Testis (tissue), 2 donors: ENCODE measurements around the gene SUCLG2.

Experiments
- POLR2A ChIP-seq: fragments of 450-650 bp; IDR thresholded peaks from one replicate; pipeline ENCODE4 v1.6.1; 2017; ENCODE audit warnings: antibody characterized with exemption, mild to moderate bottlenecking, moderate library complexity
- TF ChIP-seq, protein P1 (sequence below), 3 experiments: fragments of 450-650 bp in 2 of 3; fragments of 200-600 bp in 1 of 3; sonication (generic) in 1 of 3; IDR thresholded peaks; one replicate each; pipeline ENCODE4 v1.5.1; 2016 to 2019; ENCODE audit warnings: antibody characterized with exemption in 3 of 3, mild to moderate bottlenecking in 2 of 3, moderate library complexity in 1 of 3

DNA sequence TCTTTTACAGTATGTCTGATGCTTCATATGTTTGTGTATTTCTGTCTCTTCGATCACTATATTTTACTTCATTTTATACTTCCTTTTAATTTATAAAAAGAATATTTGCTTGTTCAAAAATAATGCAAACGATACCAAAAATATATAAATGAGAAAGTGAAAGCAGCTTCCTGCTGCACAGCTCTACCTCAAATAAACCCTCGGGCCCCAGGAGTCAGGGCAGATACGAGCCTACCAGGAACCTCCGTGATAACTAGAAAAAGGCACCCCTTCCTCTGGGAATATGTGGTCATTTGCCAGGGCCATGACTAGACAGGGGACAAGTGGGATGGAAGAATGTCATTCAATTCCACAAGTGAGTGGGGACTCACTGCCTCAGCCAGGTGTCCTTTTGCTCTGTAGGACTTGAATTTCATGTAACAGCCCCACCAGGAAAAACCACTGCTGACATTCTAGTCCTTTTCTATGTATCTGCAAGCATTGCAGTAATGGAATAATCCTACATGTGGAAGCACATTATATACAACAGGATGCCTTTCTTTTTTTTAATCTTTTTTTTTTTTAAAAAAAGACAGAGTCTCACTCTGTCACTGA, 133.3 kb downstream of the SUCLG2 start:
- TF ChIP-seq POLR2A, result no peak
- TF ChIP-seq, protein P1, sequence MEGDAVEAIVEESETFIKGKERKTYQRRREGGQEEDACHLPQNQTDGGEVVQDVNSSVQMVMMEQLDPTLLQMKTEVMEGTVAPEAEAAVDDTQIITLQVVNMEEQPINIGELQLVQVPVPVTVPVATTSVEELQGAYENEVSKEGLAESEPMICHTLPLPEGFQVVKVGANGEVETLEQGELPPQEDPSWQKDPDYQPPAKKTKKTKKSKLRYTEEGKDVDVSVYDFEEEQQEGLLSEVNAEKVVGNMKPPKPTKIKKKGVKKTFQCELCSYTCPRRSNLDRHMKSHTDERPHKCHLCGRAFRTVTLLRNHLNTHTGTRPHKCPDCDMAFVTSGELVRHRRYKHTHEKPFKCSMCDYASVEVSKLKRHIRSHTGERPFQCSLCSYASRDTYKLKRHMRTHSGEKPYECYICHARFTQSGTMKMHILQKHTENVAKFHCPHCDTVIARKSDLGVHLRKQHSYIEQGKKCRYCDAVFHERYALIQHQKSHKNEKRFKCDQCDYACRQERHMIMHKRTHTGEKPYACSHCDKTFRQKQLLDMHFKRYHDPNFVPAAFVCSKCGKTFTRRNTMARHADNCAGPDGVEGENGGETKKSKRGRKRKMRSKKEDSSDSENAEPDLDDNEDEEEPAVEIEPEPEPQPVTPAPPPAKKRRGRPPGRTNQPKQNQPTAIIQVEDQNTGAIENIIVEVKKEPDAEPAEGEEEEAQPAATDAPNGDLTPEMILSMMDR (IDR thresholded peaks at IDR 0.05), result no peak
